GM12878 (cell line): ENCODE data around the gene WNT3A. TPM values are rescaled to one million over a fixed set of nuclear protein-coding genes. Genes with fewer than 3 reads are reported as not detected.

Experiments used
- ATAC-seq: fragments of 200-7000 bp; cut with Tn5 transposase; 3 replicates; pipeline ENCODE4 v1.9.1; 2020; ENCODE audit warnings: mild to moderate bottlenecking, moderate library complexity
- BruUV-seq: library from RNA; stranded (reverse); fragments of 400-500 nt; replicated peaks from 2 replicates; lab custom pipeline; 2021; lab: Mats Ljungman, UMichigan
- CTCF ChIA-PET: fragments of 300-600 bp; sonication (Branson Sonifier 250); formaldehyde crosslinking; extraction: SDS; loops from one replicate; lab custom pipeline; 2021; ENCODE audit warnings: inconsistent platforms; lab: Yijun Ruan, JAX
- POLR2A ChIA-PET: fragments of 350-600 bp; formaldehyde crosslinking; extraction: SDS; loops from one replicate; lab custom pipeline; 2021; ENCODE audit warnings: inconsistent platforms; lab: Charles Lee
- RAD21 ChIA-PET: fragments of 300-600 bp; sonication (Branson Sonifier 250); formaldehyde crosslinking; loops from one replicate; lab custom pipeline; 2023; ENCODE audit warnings: antibody characterized with exemption; ENCODE audit not compliant: unreplicated experiment; lab: Charles Lee
- SMC1A ChIA-PET: fragments of 300-600 bp; sonication (Branson Sonifier 250); formaldehyde crosslinking; loops from one replicate; lab custom pipeline; 2023; ENCODE audit not compliant: unreplicated experiment, uncharacterized antibody; lab: Charles Lee
- DNase-seq: peaks from one replicate; pipeline ENCODE4 v3.0.0-alpha.2; 2011; ENCODE audit warnings: low read depth, low spot score
- FAIRE-seq: peaks from 3 replicates; lab custom pipeline; 2011; peaks lifted over from hg19 to GRCh38; lab: Jason Lieb, UNC
- H2AFZ ChIP-seq: 2 replicates; pipeline ENCODE4 v1.6.0; 2011; ENCODE audit warnings: low read depth, low read length, control low read depth; ENCODE audit not compliant: control insufficient read depth
- H3K27ac ChIP-seq: 2 replicates; pipeline ENCODE4 v1.5.1; 2011; ENCODE audit warnings: control low read depth; ENCODE audit not compliant: control insufficient read depth, insufficient read depth
- H3K27me3 ChIP-seq, 2 experiments: replicated peaks in 1 of 2; 2 replicates each; pipeline versions ENCODE4 v1.6.0 to v1.6.1; 2011; ENCODE audit warnings: low read length in 1 of 2; ENCODE audit not compliant: control insufficient read depth in 2 of 2, insufficient read depth in 2 of 2
- H3K36me3 ChIP-seq, 2 experiments: 2 replicates each; pipeline ENCODE4 v1.5.1; 2011; ENCODE audit warnings: low read length in 1 of 2; ENCODE audit not compliant: control insufficient read depth in 2 of 2, insufficient read depth in 2 of 2
- H3K4me1 ChIP-seq: 2 replicates; pipeline ENCODE4 v1.6.1; 2011; ENCODE audit warnings: mild to moderate bottlenecking, low read length, moderate library complexity, mixed read lengths; ENCODE audit not compliant: control insufficient read depth, insufficient read depth
- H3K4me2 ChIP-seq: 2 replicates; pipeline ENCODE4 v1.6.0; 2011; ENCODE audit warnings: control low read depth; ENCODE audit not compliant: control insufficient read depth, insufficient read depth
- H3K4me3 ChIP-seq: fragments of 200-600 bp; sonication (generic); 2 replicates; pipeline ENCODE4 v1.5.1; 2016
- H3K79me2 ChIP-seq: 2 replicates; pipeline ENCODE4 v1.6.0; 2011; ENCODE audit warnings: low read length; ENCODE audit not compliant: control insufficient read depth, insufficient read depth
- H3K9ac ChIP-seq: 2 replicates; pipeline ENCODE4 v1.8.0; 2011; ENCODE audit warnings: low read length, control low read depth, mixed read lengths; ENCODE audit not compliant: control insufficient read depth, insufficient read depth
- H3K9me3 ChIP-seq: replicated peaks from 3 replicates; pipeline ENCODE4 v1.5.1; 2011; ENCODE audit warnings: mild to moderate bottlenecking, low read length; ENCODE audit not compliant: control insufficient read depth, insufficient read depth
- H4K20me1 ChIP-seq: 2 replicates; pipeline ENCODE4 v1.6.0; 2011; ENCODE audit not compliant: control insufficient read depth, insufficient read depth
- BACH1 ChIP-seq: fragments of 450-650 bp; IDR thresholded peaks from 2 replicates; pipeline ENCODE4 v1.6.1; 2017; ENCODE audit warnings: mild to moderate bottlenecking, borderline replicate concordance
- BCL11A ChIP-seq: IDR thresholded peaks from 2 replicates; pipeline ENCODE4 v1.6.1; 2011; ENCODE audit warnings: low read depth, low read length
- E2F4 ChIP-seq: IDR thresholded peaks from 2 replicates; pipeline ENCODE4 v1.6.1; 2012; ENCODE audit warnings: low read depth, low read length, improper control_type of control experiment
- IRF3 ChIP-seq: fragments of 450-650 bp; IDR thresholded peaks from 2 replicates; pipeline ENCODE4 v1.6.1; 2014; ENCODE audit warnings: mild to moderate bottlenecking
- KLF5 ChIP-seq: fragments of 450-650 bp; IDR thresholded peaks from 2 replicates; pipeline ENCODE4 v1.6.1; 2014; ENCODE audit warnings: mild to moderate bottlenecking; ENCODE audit not compliant: partially characterized antibody
- MEF2A ChIP-seq: IDR thresholded peaks from 2 replicates; pipeline ENCODE4 v1.6.1; 2011; ENCODE audit warnings: low read depth, mild to moderate bottlenecking, low read length, moderate library complexity; ENCODE audit not compliant: insufficient read depth
- NRF1 ChIP-seq: conservative IDR thresholded peaks from 2 replicates; pipeline ENCODE4 v1.6.1; 2011; ENCODE audit warnings: mild to moderate bottlenecking, low read depth, low read length, improper control_type of control experiment
- SIX5 ChIP-seq: IDR thresholded peaks from 2 replicates; pipeline ENCODE4 v1.6.1; 2011; ENCODE audit warnings: mild to moderate bottlenecking, low read depth, low read length, moderate library complexity; ENCODE audit not compliant: severe bottlenecking
- STAT1 ChIP-seq: fragments of 450-650 bp; conservative IDR thresholded peaks from 2 replicates; pipeline ENCODE4 v1.6.1; 2014; ENCODE audit warnings: antibody characterized with exemption, mild to moderate bottlenecking
- ZNF622 ChIP-seq: fragments of 450-650 bp; IDR thresholded peaks from 2 replicates; pipeline ENCODE4 v1.6.1; 2017; ENCODE audit warnings: mild to moderate bottlenecking, inconsistent platforms
- ZZZ3 ChIP-seq: IDR thresholded peaks from 2 replicates; pipeline ENCODE4 v1.6.1; 2011; ENCODE audit warnings: low read depth; ENCODE audit not compliant: control insufficient read depth, insufficient read length
- WGBS: methylation state at CpG from one replicate; pipeline ENCODE4 v1.1.6; 2016; ENCODE audit warnings: low lambda C conversion rate; ENCODE audit not compliant: insufficient replicate concordance, insufficient coverage; ENCODE audit errors: missing lambda C conversion rate; 5-methylcytosine and 5-hydroxymethylcytosine counted together
- in situ Hi-C: fragments of 300-500 bp; cut with MboI; formaldehyde crosslinking; loops from 9 replicates; pipeline ENCODE4 v1.14.3; 2018; ENCODE audit warnings: mixed read lengths
- intact Hi-C: fragments of 100-400 bp; cut with micrococcal nuclease; formaldehyde crosslinking; loops from one replicate; pipeline ENCODE4 v1.14.2; 2022; ENCODE audit not compliant: unreplicated experiment
- polyA plus RNA-seq, 11 experiments: library from polyadenylated mRNA; depleted of rRNA in 4 of 11; unstranded in 6 of 11; stranded (reverse) in 5 of 11; fragments of >200 nt; fragmentation: Nextera tagmentation in 4 of 11; fragmentation: Illumina TruSeq in 1 of 11; extraction: Ambion mirVana in 4 of 11; extraction: Trizol in 1 of 11; gene quantifications; 1 replicate in 1 of 11; 2 replicates in 10 of 11; pipeline versions ENCODE4 v1.2.1 to v1.2.3, GENCODE V29; 2011 to 2016; ENCODE audit warnings: inconsistent platforms in 2 of 11, missing spikeins in 2 of 11, low read depth in 1 of 11
- total RNA-seq, 4 experiments: library from RNA; depleted of rRNA in 3 of 4; stranded (reverse); fragments of >200 nt in 3 of 4; fragmentation: Illumina TruSeq in 1 of 4; extraction: Trizol in 1 of 4; gene quantifications; 2 replicates each; pipeline versions ENCODE4 v1.2.1 to v1.2.3, GENCODE V29; 2013 to 2021

Gene WNT3A
- total and polyA plus RNA-seq, 10 of the 15 experiments (the other 5 are each of a cell fraction or from before 2014, with no cell fraction given), result 0.16 TPM; not detected in 9

- DNase-seq (no peak), ATAC-seq (no peak)
- H3K36me3 ChIP-seq, result no peaks in the 10 kb centered on the region
- POLR2A ChIA-PET, result no interaction called here
- H3K9me3 ChIP-seq, result no peaks in the 10 kb centered on the region; the same call in 2 of the 3 replicates
- no peak overlapping the region for H3K4me2 ChIP-seq
- no TSS peak for BruUV-seq
- TF ChIP-seq E2F4 (no peak), BCL11A (no peak), KLF5 (no peak), NRF1 (no peak), ZNF622 (no peak), IRF3 (no peak), SIX5 (no peak), BACH1 (no peak), ZZZ3 (no peak), MEF2A (no peak), STAT1 (no peak)
- TF ChIP-seq, all 136 proteins: peak for 0
- intact Hi-C loops (no loop called here), in situ Hi-C loops (no loop called here)
- WGBS, result 17% methylated on average over 9 of the region's 9 CpGs
- RAD21 ChIA-PET, result interaction anchor here (1.2 kb wide), 1 partner anchor 63 kb away, joined by 7 read pairs; no protein-coding TSS in a partner anchor
- H3K4me3 ChIP-seq, result no peak overlapping the region
- H3K9ac ChIP-seq, result no peak overlapping the region
- no peak for FAIRE-seq
- H4K20me1 ChIP-seq, result no peaks in the 10 kb centered on the region
- no peak overlapping the region for H2AFZ ChIP-seq
- no peaks in the 10 kb centered on the region for H3K4me1 ChIP-seq
- H3K27ac ChIP-seq, result no peak overlapping the region
- CTCF ChIA-PET, result no interaction called here
- SMC1A ChIA-PET, result no interaction called here
- H3K27me3 ChIP-seq, result peaks cover 0 to 7% of the 10 kb centered on the region in 2 experiments; a peak in 3 of 4 replicates
- H3K79me2 ChIP-seq, result no peaks in the 10 kb centered on the region
Observed at GRCh38 chr1:228062085-228062791, 55.4 kb downstream of the WNT3A start.
